ENCODE results near the gene LAMA5. TPM values are rescaled to one million over a fixed set of nuclear protein-coding genes. Genes with fewer than 3 reads are reported as not detected.

LAMA5 gene
- total RNA-seq, 2 experiments from 2014 or later, result 0.99 to 1.9 TPM

DNA sequence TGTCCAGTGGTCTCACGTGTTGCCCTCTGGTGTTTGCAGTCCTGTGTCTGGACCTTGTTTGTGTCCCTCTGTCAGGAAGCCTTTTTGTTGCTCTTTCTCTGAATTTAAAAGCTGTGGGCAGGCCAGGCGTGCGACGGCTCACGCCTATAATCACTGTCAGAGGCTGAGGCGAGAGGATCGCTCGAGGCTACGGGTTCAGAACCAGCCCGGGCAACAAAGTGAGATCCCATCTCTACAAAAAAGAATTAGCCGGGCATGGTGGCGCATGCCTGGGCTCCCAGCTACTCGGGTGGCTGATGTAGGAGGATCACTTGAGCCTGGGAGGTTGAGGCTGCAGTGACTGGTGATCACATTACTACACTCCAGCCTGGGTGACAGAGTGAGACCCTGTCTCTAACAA lies 100.3 kb downstream of the LAMA5 start:
- Mint-ChIP-seq H3K27ac (no peak overlapping the region), H3K27me3 (no peaks in the 10 kb centered on the region), H3K9me3 (ENCODE audit: low read depth) (no peaks in the 10 kb centered on the region), H3K4me3 (no peak overlapping the region), H3K4me1 (no peaks in the 10 kb centered on the region), H3K36me3 (peaks cover 7% of the 10 kb centered on the region)
- DNase-seq (no peak), ATAC-seq (no peak)
- CTCF ChIA-PET, result no interaction called here

DNA sequence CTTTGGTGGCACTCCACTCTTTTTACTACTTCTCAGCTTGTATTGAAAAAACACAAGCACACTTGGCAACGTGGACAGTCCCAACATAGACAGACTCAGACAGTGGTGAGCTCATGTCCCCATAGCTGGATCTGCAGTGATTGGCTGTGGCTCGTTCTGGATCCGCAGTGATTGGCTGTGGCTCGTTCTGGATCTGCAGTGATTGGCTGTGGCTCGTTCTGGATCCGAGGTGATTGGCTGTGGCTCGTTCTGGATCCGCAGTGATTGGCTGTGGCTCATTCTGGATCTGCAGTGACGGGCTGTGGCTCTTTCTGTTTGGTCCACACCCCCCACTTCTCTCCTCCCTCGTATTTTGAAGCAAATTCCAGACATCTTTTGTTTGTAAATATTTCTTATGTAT lies 100.8 kb downstream of the LAMA5 start:
- CTCF ChIA-PET, result no interaction called here
- H3K27ac Mint-ChIP-seq, result no peak overlapping the region
- H3K36me3 Mint-ChIP-seq, result peaks cover 9% of the 10 kb centered on the region
- no peaks in the 10 kb centered on the region for H3K4me1 Mint-ChIP-seq
- no peaks in the 10 kb centered on the region for H3K9me3 Mint-ChIP-seq (ENCODE audit: low read depth)
- ATAC-seq (no peak), DNase-seq (no peak)
- no peak overlapping the region for H3K4me3 Mint-ChIP-seq
- H3K27me3 Mint-ChIP-seq, result no peaks in the 10 kb centered on the region

DNA sequence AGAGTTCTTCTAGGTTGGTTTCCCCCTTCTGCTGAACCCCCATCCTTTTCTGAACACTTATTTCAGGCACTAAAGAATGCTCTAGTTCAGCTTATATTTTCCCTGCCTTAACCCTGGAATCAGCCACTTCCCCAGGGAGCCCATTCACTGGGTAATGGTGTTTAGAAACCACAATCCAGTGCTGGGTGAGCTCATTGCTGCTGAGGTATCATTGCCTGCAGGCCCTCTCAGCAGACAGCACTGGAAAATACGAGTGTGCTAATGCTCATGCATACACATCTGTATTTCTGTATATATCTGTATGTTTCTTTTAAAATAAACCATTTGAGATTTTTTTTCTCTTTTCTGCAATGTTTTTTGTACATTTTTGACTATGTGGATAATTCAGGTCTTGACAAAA lies 101.7 kb downstream of the LAMA5 start:
- CTCF ChIA-PET, result no interaction called here
- H3K9me3 Mint-ChIP-seq (ENCODE audit: low read depth), result no peaks in the 10 kb centered on the region
- H3K4me3 Mint-ChIP-seq, result no peak overlapping the region
- no peak for ATAC-seq
- no peaks in the 10 kb centered on the region for H3K27me3 Mint-ChIP-seq
- no peaks in the 10 kb centered on the region for H3K4me1 Mint-ChIP-seq
- DNase-seq, result no peak
- H3K36me3 Mint-ChIP-seq, result peaks cover 9% of the 10 kb centered on the region
- H3K27ac Mint-ChIP-seq, result no peak overlapping the region

GRCh38 chr20:62263396-62263795 lies 103.7 kb downstream of the LAMA5 start:
- DNase-seq, result no peak
- Mint-ChIP-seq H3K36me3 (peaks cover 9% of the 10 kb centered on the region), H3K27me3 (no peaks in the 10 kb centered on the region), H3K4me1 (no peaks in the 10 kb centered on the region), H3K27ac (no peak overlapping the region), H3K9me3 (ENCODE audit: low read depth) (no peaks in the 10 kb centered on the region), H3K4me3 (no peak overlapping the region)
- CTCF ChIA-PET, result no interaction called here
- ATAC-seq, result no peak

DNA sequence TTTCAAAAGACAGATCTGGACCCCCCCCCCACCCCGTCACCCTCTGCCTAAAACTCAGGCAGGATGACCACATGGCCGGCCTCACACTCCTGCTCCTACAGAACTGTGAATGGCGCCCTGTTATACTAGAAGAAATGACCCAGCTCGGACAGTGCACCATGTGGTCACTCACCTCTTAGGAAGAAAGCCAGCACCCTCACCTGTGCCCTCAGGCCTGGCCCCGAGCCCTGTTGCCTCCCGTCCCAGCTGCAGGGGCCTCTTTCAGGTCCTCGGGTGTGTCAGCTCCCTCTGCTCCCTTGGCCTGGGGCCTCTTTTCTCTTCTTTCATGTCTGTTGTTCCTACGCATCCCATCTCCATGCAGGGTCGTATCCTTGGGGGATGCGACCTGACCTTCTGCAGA lies 105.0 kb downstream of the LAMA5 start:
- ATAC-seq (no peak), DNase-seq (no peak)
- CTCF ChIA-PET, result no interaction called here
- Mint-ChIP-seq H3K4me3 (no peak overlapping the region), H3K27ac (no peak overlapping the region), H3K9me3 (ENCODE audit: low read depth) (no peaks in the 10 kb centered on the region), H3K27me3 (no peaks in the 10 kb centered on the region), H3K36me3 (peaks cover 9% of the 10 kb centered on the region), H3K4me1 (no peaks in the 10 kb centered on the region)

DNA sequence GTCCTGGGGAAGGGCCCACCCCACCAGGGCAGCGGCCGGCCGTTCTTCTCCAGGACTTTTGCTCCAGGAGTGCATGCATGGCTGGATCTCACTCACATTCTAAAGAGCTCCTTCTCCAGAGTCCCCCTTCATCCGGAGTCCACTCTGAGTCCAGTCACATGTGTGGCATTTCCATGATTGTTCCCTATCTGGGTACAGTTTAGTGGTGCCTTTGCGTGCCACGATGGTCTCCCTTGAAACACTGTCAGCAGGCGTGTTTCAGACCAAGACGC lies 107.9 kb downstream of the LAMA5 start:
- ATAC-seq, result no peak
- H3K27ac Mint-ChIP-seq, result no peak overlapping the region
- H3K36me3 Mint-ChIP-seq, result peaks cover 3% of the 10 kb centered on the region
- H3K4me1 Mint-ChIP-seq, result no peaks in the 10 kb centered on the region
- H3K9me3 Mint-ChIP-seq (ENCODE audit: low read depth), result no peaks in the 10 kb centered on the region
- no peak for DNase-seq
- no peak overlapping the region for H3K4me3 Mint-ChIP-seq
- CTCF ChIA-PET, result no interaction called here
- H3K27me3 Mint-ChIP-seq, result no peaks in the 10 kb centered on the region

Small RNA genes within 50 kb of the gene (microRNA-seq; reads per million reads assigned to microRNA genes)
- gene MIR4758, result not detected

Other genes starting within 250 kb of the LAMA5 start
- gene LSM14B, start 244.8 kb downstream of the LAMA5 start, total RNA-seq, result 10 to 100 TPM; 34.6 to 34.8 TPM
- 100 to 1,000 TPM; 287 to 359 TPM for gene PSMA7, start 223.9 kb downstream of the LAMA5 start, total RNA-seq
- 10 to 100 TPM; 19.5 to 23.0 TPM for gene SS18L1, start 223.5 kb downstream of the LAMA5 start, total RNA-seq
- gene MTG2, start 184.3 kb downstream of the LAMA5 start, total RNA-seq, result 10 to 100 TPM; 34.0 to 40.1 TPM
- gene HRH3, start 147.0 kb downstream of the LAMA5 start, total RNA-seq, result not detected
- 10 to 100 TPM; 27.1 TPM for gene OSBPL2, start 128.8 kb downstream of the LAMA5 start, total RNA-seq
- gene ADRM1, start 64.3 kb downstream of the LAMA5 start, total RNA-seq, result 100 to 1,000 TPM; 105 to 133 TPM
- gene RPS21, start 19.8 kb upstream of the LAMA5 start, total RNA-seq, result 1,000 to 10,000 TPM; 1,634 to 1,703 TPM
- gene CABLES2, start 40.0 kb upstream of the LAMA5 start, total RNA-seq, result 10 to 100 TPM; 15.6 to 16.5 TPM
- not detected for gene RBBP8NL, start 60.2 kb upstream of the LAMA5 start, total RNA-seq
- gene GATA5, start 108.7 kb upstream of the LAMA5 start, total RNA-seq, result not detected

All from activated CD8-positive, alpha-beta memory T cell treated with anti-CD3 and anti-CD28 coated beads, Interleukin-2, amount 10 ng/mL, durations not matched to agents 7 days and 5 days (primary cell).